Measurements from ENCODE around the gene SH2D4B. TPM values are rescaled to one million over a fixed set of nuclear protein-coding genes. Genes with fewer than 3 reads are reported as not detected.
A peak's percentile ranks its signal among the peaks of the same experiment; 100 is the strongest.

The SH2D4B gene
- total RNA-seq, 2 experiments from 2014 or later, result 0.03 TPM; not detected in 1

- H3K27ac ChIP-seq (ENCODE audit: low read depth, low read length, poor library complexity, severe bottlenecking), result no peak overlapping the region
- no peaks in the 10 kb centered on the region for H3K9me2 ChIP-seq (ENCODE audit: insufficient read depth, low read length)
- no peak for DNase-seq (ENCODE audit: low spot score)
- H2AFZ ChIP-seq (ENCODE audit: low read length), result no peak overlapping the region
- ChIA-PET CTCF (ENCODE audit: unreplicated experiment) (no interaction called here), POLR2A (interaction anchor here (1.2 kb wide), 1 partner anchor 11 kb away, joined by 3 read pairs; no protein-coding TSS in a partner anchor)
- no TSS peak for BruUV-seq (replicated peaks)
- H3K9me3 ChIP-seq (ENCODE audit: low read length), result no peaks in the 10 kb centered on the region
- no peaks in the 10 kb centered on the region for H3K79me2 ChIP-seq (ENCODE audit: insufficient read depth, low read depth, low read length)
- H3K4me3 ChIP-seq (ENCODE audit: low read depth, low read length, poor library complexity, severe bottlenecking), result no peak overlapping the region
- intact Hi-C loops (cut with micrococcal nuclease; ENCODE audit: unreplicated experiment), result loop anchor here (1.0 kb wide), 1 partner anchor 155 kb away; no protein-coding TSS in a partner anchor
- H3K4me2 ChIP-seq (ENCODE audit: low read length), result no peak overlapping the region
- no peaks in the 10 kb centered on the region for H3K36me3 ChIP-seq (ENCODE audit: insufficient read depth, low read length)
- no peaks in the 10 kb centered on the region for H3K4me1 ChIP-seq (ENCODE audit: insufficient read depth, low read length, poor library complexity, severe bottlenecking)
- TF ChIP-seq CTCF (conservative IDR thresholded peaks at IDR 0.05; ENCODE audit: low read length), result no peak
- no peak for TF ChIP-seq EZH2phosphoT487 (IDR thresholded peaks at IDR 0.05; ENCODE audit: borderline replicate concordance, low read depth, low read length)
- no peaks in the 10 kb centered on the region for H4K20me1 ChIP-seq (ENCODE audit: insufficient read depth, low read length)
Observed at GRCh38 chr10:80598951-80599350, 61.2 kb downstream of the SH2D4B start.

GRCh38 chr10:80599424-80599847 lies 61.7 kb downstream of the SH2D4B start:
- H2AFZ ChIP-seq (ENCODE audit: low read length), result no peak overlapping the region
- peak; percentile 58 for DNase-seq (ENCODE audit: low spot score)
- H3K4me3 ChIP-seq (ENCODE audit: low read depth, low read length, poor library complexity, severe bottlenecking), result no peak overlapping the region
- ChIA-PET CTCF (ENCODE audit: unreplicated experiment) (no interaction called here), POLR2A (no interaction called here)
- no peaks in the 10 kb centered on the region for H3K9me2 ChIP-seq (ENCODE audit: insufficient read depth, low read length)
- H3K9me3 ChIP-seq (ENCODE audit: low read length), result no peaks in the 10 kb centered on the region
- no TSS peak for BruUV-seq (replicated peaks)
- no peaks in the 10 kb centered on the region for H4K20me1 ChIP-seq (ENCODE audit: insufficient read depth, low read length)
- TF ChIP-seq CTCF (conservative IDR thresholded peaks at IDR 0.05; ENCODE audit: low read length) (peak; percentile 83), EZH2phosphoT487 (IDR thresholded peaks at IDR 0.05; ENCODE audit: borderline replicate concordance, low read depth, low read length) (no peak)
- no peak overlapping the region for H3K27ac ChIP-seq (ENCODE audit: low read depth, low read length, poor library complexity, severe bottlenecking)
- H3K4me2 ChIP-seq (ENCODE audit: low read length), result no peak overlapping the region
- H3K36me3 ChIP-seq (ENCODE audit: insufficient read depth, low read length), result no peaks in the 10 kb centered on the region
- intact Hi-C loops (cut with micrococcal nuclease; ENCODE audit: unreplicated experiment), result loop anchor here (1.0 kb wide), 1 partner anchor 155 kb away; no protein-coding TSS in a partner anchor
- no peaks in the 10 kb centered on the region for H3K79me2 ChIP-seq (ENCODE audit: insufficient read depth, low read depth, low read length)
- H3K4me1 ChIP-seq (ENCODE audit: insufficient read depth, low read length, poor library complexity, severe bottlenecking), result no peaks in the 10 kb centered on the region

- intact Hi-C loops (cut with micrococcal nuclease; ENCODE audit: unreplicated experiment), result no loop called here
- Histone ChIP-seq H3K36me3 (ENCODE audit: insufficient read depth, low read length) (no peaks in the 10 kb centered on the region), H4K20me1 (ENCODE audit: insufficient read depth, low read length) (no peaks in the 10 kb centered on the region), H3K4me1 (ENCODE audit: insufficient read depth, low read length, poor library complexity, severe bottlenecking) (no peaks in the 10 kb centered on the region), H3K9me3 (ENCODE audit: low read length) (no peaks in the 10 kb centered on the region), H2AFZ (ENCODE audit: low read length) (no peak overlapping the region), H3K9me2 (ENCODE audit: insufficient read depth, low read length) (no peaks in the 10 kb centered on the region), H3K27ac (ENCODE audit: low read depth, low read length, poor library complexity, severe bottlenecking) (no peak overlapping the region), H3K4me2 (ENCODE audit: low read length) (no peak overlapping the region), H3K79me2 (ENCODE audit: insufficient read depth, low read depth, low read length) (no peaks in the 10 kb centered on the region), H3K4me3 (ENCODE audit: low read depth, low read length, poor library complexity, severe bottlenecking) (no peak overlapping the region)
- TF ChIP-seq EZH2phosphoT487 (IDR thresholded peaks at IDR 0.05; ENCODE audit: borderline replicate concordance, low read depth, low read length) (no peak), CTCF (conservative IDR thresholded peaks at IDR 0.05; ENCODE audit: low read length) (no peak)
- CTCF ChIA-PET (ENCODE audit: unreplicated experiment), result interaction anchor here (0.6 kb wide), 1 partner anchor 84 kb away, joined by 3 read pairs; no protein-coding TSS in a partner anchor
- POLR2A ChIA-PET, result no interaction called here
- DNase-seq (ENCODE audit: low spot score), result no peak
- BruUV-seq (replicated peaks), result no TSS peak
Observed at GRCh38 chr10:80600256-80600655, 62.6 kb downstream of the SH2D4B start.

Data from OCI-LY7 (cell line).